ENCODE data around the gene AKAP13. TPM values are rescaled to one million over a fixed set of nuclear protein-coding genes. Genes with fewer than 3 reads are reported as not detected.
A peak's percentile ranks its signal among the peaks of the same experiment; 100 is the strongest.

AKAP13 gene
- total RNA-seq, 1 experiment from 2014 or later: 54.5 TPM

GRCh38 chr15:85499371-85499887 lies 119.0 kb downstream of the AKAP13 start:
- Histone ChIP-seq H3K27ac (ENCODE audit: low read depth, low read length, poor library complexity, severe bottlenecking) (no peak overlapping the region), H3K27me3 (replicated peaks; ENCODE audit: insufficient read depth, low read depth, low read length, poor library complexity) (no peaks in the 10 kb centered on the region), H3K4me1 (ENCODE audit: insufficient read depth, low read length, poor library complexity, severe bottlenecking) (peaks cover 27% of the 10 kb centered on the region), H3K9me3 (ENCODE audit: low read depth, low read length, poor library complexity, severe bottlenecking) (no peaks in the 10 kb centered on the region), H3K4me3 (ENCODE audit: low read depth, low read length, poor library complexity, severe bottlenecking) (no peak overlapping the region), H3K36me3 (ENCODE audit: insufficient read depth, low read length, poor library complexity, severe bottlenecking) (no peaks in the 10 kb centered on the region)
- TF ChIP-seq EZH2 (IDR thresholded peaks at IDR 0.05; ENCODE audit: borderline replicate concordance, low read depth, low read length, poor library complexity, severe bottlenecking): no peak
- TF ChIP-seq, protein P1, sequence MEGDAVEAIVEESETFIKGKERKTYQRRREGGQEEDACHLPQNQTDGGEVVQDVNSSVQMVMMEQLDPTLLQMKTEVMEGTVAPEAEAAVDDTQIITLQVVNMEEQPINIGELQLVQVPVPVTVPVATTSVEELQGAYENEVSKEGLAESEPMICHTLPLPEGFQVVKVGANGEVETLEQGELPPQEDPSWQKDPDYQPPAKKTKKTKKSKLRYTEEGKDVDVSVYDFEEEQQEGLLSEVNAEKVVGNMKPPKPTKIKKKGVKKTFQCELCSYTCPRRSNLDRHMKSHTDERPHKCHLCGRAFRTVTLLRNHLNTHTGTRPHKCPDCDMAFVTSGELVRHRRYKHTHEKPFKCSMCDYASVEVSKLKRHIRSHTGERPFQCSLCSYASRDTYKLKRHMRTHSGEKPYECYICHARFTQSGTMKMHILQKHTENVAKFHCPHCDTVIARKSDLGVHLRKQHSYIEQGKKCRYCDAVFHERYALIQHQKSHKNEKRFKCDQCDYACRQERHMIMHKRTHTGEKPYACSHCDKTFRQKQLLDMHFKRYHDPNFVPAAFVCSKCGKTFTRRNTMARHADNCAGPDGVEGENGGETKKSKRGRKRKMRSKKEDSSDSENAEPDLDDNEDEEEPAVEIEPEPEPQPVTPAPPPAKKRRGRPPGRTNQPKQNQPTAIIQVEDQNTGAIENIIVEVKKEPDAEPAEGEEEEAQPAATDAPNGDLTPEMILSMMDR (conservative IDR thresholded peaks at IDR 0.05; ENCODE audit: low read depth, low read length): no peak
- intact Hi-C loops (cut with micrococcal nuclease; ENCODE audit: unreplicated experiment): no loop called here
- CTCF ChIA-PET: interaction anchor here (1.4 kb wide), 1 partner anchor 10 kb away, joined by 4 read pairs; no protein-coding TSS in a partner anchor
- no TSS peak for BruUV-seq (replicated peaks)
- peak; percentile 85 for DNase-seq (ENCODE audit: low spot score)
- POLR2A ChIA-PET (ENCODE audit: low non-redundant PET): no interaction called here

GRCh38 chr15:85500060-85500708 lies 119.8 kb downstream of the AKAP13 start:
- Histone ChIP-seq H3K4me3 (ENCODE audit: low read depth, low read length, poor library complexity, severe bottlenecking) (no peak overlapping the region), H3K27me3 (replicated peaks; ENCODE audit: insufficient read depth, low read depth, low read length, poor library complexity) (no peaks in the 10 kb centered on the region), H3K4me1 (ENCODE audit: insufficient read depth, low read length, poor library complexity, severe bottlenecking) (peaks cover 33% of the 10 kb centered on the region), H3K27ac (ENCODE audit: low read depth, low read length, poor library complexity, severe bottlenecking) (no peak overlapping the region), H3K36me3 (ENCODE audit: insufficient read depth, low read length, poor library complexity, severe bottlenecking) (no peaks in the 10 kb centered on the region), H3K9me3 (ENCODE audit: low read depth, low read length, poor library complexity, severe bottlenecking) (no peaks in the 10 kb centered on the region)
- no peak for DNase-seq (ENCODE audit: low spot score)
- intact Hi-C loops (cut with micrococcal nuclease; ENCODE audit: unreplicated experiment): no loop called here
- CTCF ChIA-PET: interaction anchor here (1.4 kb wide), 1 partner anchor 10 kb away, joined by 4 read pairs; no protein-coding TSS in a partner anchor
- POLR2A ChIA-PET (ENCODE audit: low non-redundant PET): no interaction called here
- no TSS peak for BruUV-seq (replicated peaks)
- no peak for TF ChIP-seq EZH2 (IDR thresholded peaks at IDR 0.05; ENCODE audit: borderline replicate concordance, low read depth, low read length, poor library complexity, severe bottlenecking)

GRCh38 chr15:85500729-85501128 lies 120.3 kb downstream of the AKAP13 start:
- CTCF ChIA-PET: no interaction called here

More at GRCh38 chr15:85500729-85501128, 120.3 kb downstream of the AKAP13 start:
- H3K36me3 ChIP-seq (ENCODE audit: insufficient read depth, low read length, poor library complexity, severe bottlenecking): no peaks in the 10 kb centered on the region
- no peak for DNase-seq (ENCODE audit: low spot score)
- TF ChIP-seq EZH2 (IDR thresholded peaks at IDR 0.05; ENCODE audit: borderline replicate concordance, low read depth, low read length, poor library complexity, severe bottlenecking): no peak
- TF ChIP-seq, protein P1 (conservative IDR thresholded peaks at IDR 0.05; ENCODE audit: low read depth, low read length): no peak
- peaks cover 34% of the 10 kb centered on the region for H3K4me1 ChIP-seq (ENCODE audit: insufficient read depth, low read length, poor library complexity, severe bottlenecking)
- no peak overlapping the region for H3K27ac ChIP-seq (ENCODE audit: low read depth, low read length, poor library complexity, severe bottlenecking)
- H3K9me3 ChIP-seq (ENCODE audit: low read depth, low read length, poor library complexity, severe bottlenecking): no peaks in the 10 kb centered on the region
- BruUV-seq (replicated peaks): no TSS peak
- H3K27me3 ChIP-seq (replicated peaks; ENCODE audit: insufficient read depth, low read depth, low read length, poor library complexity): no peaks in the 10 kb centered on the region
- no peak overlapping the region for H3K4me3 ChIP-seq (ENCODE audit: low read depth, low read length, poor library complexity, severe bottlenecking)
- POLR2A ChIA-PET (ENCODE audit: low non-redundant PET): no interaction called here
- intact Hi-C loops (cut with micrococcal nuclease; ENCODE audit: unreplicated experiment): no loop called here

Measured in A673 (cell line).